ENCODE measurements around the gene ARHGEF37. TPM values are rescaled to one million over a fixed set of nuclear protein-coding genes. Genes with fewer than 3 reads are reported as not detected.

Gene ARHGEF37
- total and polyA plus RNA-seq, 2 donors (not counting 1 experiment from before 2014, with no cell fraction given), result 0.31 to 5.3 TPM

DNA sequence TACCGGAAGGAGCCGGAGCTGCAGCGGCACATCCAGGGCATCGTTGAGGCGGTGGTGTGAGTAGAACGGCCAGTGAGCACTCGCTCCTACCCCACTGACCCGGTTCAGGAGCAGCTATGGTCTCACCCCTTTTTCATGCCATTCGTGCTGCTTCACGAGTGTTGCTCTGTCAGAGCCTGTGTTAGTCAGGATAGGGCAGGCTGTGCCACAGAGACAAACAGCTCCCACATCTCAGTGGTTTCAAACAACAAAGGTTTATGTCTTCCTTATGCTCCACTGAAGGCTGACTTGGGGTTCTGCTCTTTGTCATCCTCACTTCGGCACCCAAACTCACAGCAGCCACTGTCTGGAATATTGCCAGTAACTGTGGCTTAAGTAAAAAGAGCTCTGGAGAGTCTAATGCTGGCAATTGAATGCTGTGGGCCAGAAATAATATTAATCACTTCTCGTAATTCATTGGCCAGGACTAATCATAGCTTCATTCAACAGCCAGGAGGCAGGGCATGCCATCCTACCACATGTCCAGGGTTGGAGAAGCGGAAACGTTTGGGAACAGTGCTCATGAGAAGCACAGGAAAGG is 28.4 kb downstream of the ARHGEF37 start:
- H3K4me2 ChIP-seq (ENCODE audit: extremely low read depth, insufficient read depth, low read length), result no peak overlapping the region
- DNase-seq (ENCODE audit: low read depth in 2 of 2), result no peak
- no peaks in the 10 kb centered on the region for H3K9me3 ChIP-seq (ENCODE audit: control insufficient read depth, insufficient read depth, low read depth, low read length)
- H3K79me2 ChIP-seq (ENCODE audit: control insufficient read depth, insufficient read depth, low read length), result no peaks in the 10 kb centered on the region
- no peak overlapping the region for H3K9ac ChIP-seq (ENCODE audit: insufficient read depth, low read length)
- H2AFZ ChIP-seq (ENCODE audit: low read length), result no peak overlapping the region
- H3K36me3 ChIP-seq (ENCODE audit: control insufficient read depth, insufficient read depth, low read length), result no peaks in the 10 kb centered on the region
- peaks cover 12% of the 10 kb centered on the region for H3K4me1 ChIP-seq (ENCODE audit: control insufficient read depth, extremely low read depth, insufficient read depth, low read length)
- no peak overlapping the region for H3K4me3 ChIP-seq (replicated peaks in 1 of 4; ENCODE audit: control extremely low read depth in 1 of 4, insufficient read depth in 1 of 4, low read depth in 3 of 4, low read length in 4 of 4)
- H3K27ac ChIP-seq (ENCODE audit: insufficient read depth, low read length), result no peak overlapping the region
- no peak for TF ChIP-seq EZH2 (IDR thresholded peaks at IDR 0.05; ENCODE audit: low read length, missing control alignments)
- TF ChIP-seq, protein P1, sequence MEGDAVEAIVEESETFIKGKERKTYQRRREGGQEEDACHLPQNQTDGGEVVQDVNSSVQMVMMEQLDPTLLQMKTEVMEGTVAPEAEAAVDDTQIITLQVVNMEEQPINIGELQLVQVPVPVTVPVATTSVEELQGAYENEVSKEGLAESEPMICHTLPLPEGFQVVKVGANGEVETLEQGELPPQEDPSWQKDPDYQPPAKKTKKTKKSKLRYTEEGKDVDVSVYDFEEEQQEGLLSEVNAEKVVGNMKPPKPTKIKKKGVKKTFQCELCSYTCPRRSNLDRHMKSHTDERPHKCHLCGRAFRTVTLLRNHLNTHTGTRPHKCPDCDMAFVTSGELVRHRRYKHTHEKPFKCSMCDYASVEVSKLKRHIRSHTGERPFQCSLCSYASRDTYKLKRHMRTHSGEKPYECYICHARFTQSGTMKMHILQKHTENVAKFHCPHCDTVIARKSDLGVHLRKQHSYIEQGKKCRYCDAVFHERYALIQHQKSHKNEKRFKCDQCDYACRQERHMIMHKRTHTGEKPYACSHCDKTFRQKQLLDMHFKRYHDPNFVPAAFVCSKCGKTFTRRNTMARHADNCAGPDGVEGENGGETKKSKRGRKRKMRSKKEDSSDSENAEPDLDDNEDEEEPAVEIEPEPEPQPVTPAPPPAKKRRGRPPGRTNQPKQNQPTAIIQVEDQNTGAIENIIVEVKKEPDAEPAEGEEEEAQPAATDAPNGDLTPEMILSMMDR (conservative IDR thresholded peaks at IDR 0.05 in 1 of 2, IDR thresholded peaks at IDR 0.05 in 1 of 2; ENCODE audit: low read depth in 1 of 2, low read length in 2 of 2), result no peak
- no peaks in the 10 kb centered on the region for H4K20me1 ChIP-seq (ENCODE audit: control insufficient read depth, extremely low read depth, insufficient read depth, low read length)
- no peaks in the 10 kb centered on the region for H3K27me3 ChIP-seq (ENCODE audit: control insufficient read depth, insufficient read depth, low read length)

DNA sequence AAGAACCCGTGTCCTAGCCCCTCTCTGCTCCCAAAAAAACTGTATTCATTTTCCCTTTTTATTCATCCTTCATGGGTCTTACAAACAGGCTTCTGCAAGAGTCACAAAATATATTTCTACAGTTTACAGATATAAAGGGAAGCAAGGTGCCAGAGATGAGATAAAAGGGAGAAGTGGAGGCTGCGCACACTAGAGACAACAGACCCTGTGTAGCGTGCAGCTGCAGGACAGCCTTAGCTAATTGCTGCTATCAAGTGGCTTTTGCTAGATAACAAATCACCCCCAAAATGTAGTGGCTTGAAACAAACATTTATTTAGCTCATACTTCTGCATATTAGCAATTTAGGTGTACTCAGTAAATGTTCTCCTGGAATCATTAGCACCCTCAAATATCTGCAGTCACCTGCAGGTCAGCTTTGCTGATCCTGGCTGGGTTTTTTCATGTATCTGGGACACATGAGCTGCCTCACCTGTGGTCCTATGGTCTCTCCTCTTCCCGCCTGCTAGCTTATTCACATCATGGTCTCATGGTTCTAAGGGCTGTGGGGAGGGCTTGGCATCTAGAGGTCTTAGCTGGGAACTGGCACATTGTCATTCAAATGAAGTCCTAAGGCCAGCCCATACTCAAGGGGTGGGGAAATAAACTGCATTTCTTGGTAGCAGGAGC is 29.4 kb downstream of the ARHGEF37 start:
- Histone ChIP-seq H3K27ac (ENCODE audit: insufficient read depth, low read length) (peak overlapping the region; percentile 47), H4K20me1 (ENCODE audit: control insufficient read depth, extremely low read depth, insufficient read depth, low read length) (no peaks in the 10 kb centered on the region), H3K27me3 (ENCODE audit: control insufficient read depth, insufficient read depth, low read length) (no peaks in the 10 kb centered on the region), H3K4me1 (ENCODE audit: control insufficient read depth, extremely low read depth, insufficient read depth, low read length) (peaks cover 10% of the 10 kb centered on the region), H3K4me2 (ENCODE audit: extremely low read depth, insufficient read depth, low read length) (peak overlapping the region; percentile 32), H3K9ac (ENCODE audit: insufficient read depth, low read length) (no peak overlapping the region), H3K36me3 (ENCODE audit: control insufficient read depth, insufficient read depth, low read length) (no peaks in the 10 kb centered on the region), H2AFZ (ENCODE audit: low read length) (no peak overlapping the region), H3K4me3 (replicated peaks in 1 of 4; ENCODE audit: control extremely low read depth in 1 of 4, insufficient read depth in 1 of 4, low read depth in 3 of 4, low read length in 4 of 4) (no peak overlapping the region), H3K79me2 (ENCODE audit: control insufficient read depth, insufficient read depth, low read length) (no peaks in the 10 kb centered on the region), H3K9me3 (ENCODE audit: control insufficient read depth, insufficient read depth, low read depth, low read length) (no peaks in the 10 kb centered on the region)
- no peak for DNase-seq (ENCODE audit: low read depth in 2 of 2)
- TF ChIP-seq, protein P1 (conservative IDR thresholded peaks at IDR 0.05 in 1 of 2, IDR thresholded peaks at IDR 0.05 in 1 of 2; ENCODE audit: low read depth in 1 of 2, low read length in 2 of 2), result no peak
- TF ChIP-seq EZH2 (IDR thresholded peaks at IDR 0.05; ENCODE audit: low read length, missing control alignments), result no peak

DNA sequence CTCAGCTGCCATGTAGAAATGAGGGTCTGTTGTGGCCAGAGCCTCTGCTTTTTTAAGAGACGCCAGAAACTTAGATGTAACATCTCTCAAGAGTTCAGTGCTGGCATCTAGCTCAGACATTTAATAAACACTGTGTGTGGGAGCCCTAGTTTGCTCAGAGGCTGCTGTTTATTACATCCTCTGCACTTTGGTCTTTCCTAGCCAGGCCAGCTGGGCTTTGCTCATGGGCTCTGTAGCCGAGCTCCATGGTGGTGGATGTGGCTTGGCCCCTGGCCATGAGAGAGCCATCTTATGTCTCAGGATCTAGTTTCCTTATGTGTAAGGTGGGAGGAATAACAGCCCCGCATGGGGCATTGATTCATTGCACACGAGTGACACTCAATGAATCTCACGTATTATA is 30.0 kb downstream of the ARHGEF37 start:
- Histone ChIP-seq H3K27ac (ENCODE audit: insufficient read depth, low read length) (peak overlapping the region; percentile 47), H3K9me3 (ENCODE audit: control insufficient read depth, insufficient read depth, low read depth, low read length) (no peaks in the 10 kb centered on the region), H2AFZ (ENCODE audit: low read length) (peak overlapping the region; percentile 65), H3K27me3 (ENCODE audit: control insufficient read depth, insufficient read depth, low read length) (no peaks in the 10 kb centered on the region), H3K79me2 (ENCODE audit: control insufficient read depth, insufficient read depth, low read length) (no peaks in the 10 kb centered on the region), H3K4me2 (ENCODE audit: extremely low read depth, insufficient read depth, low read length) (peak overlapping the region; percentile 32), H3K4me1 (ENCODE audit: control insufficient read depth, extremely low read depth, insufficient read depth, low read length) (peaks cover 8% of the 10 kb centered on the region), H3K9ac (ENCODE audit: insufficient read depth, low read length) (no peak overlapping the region), H4K20me1 (ENCODE audit: control insufficient read depth, extremely low read depth, insufficient read depth, low read length) (no peaks in the 10 kb centered on the region), H3K36me3 (ENCODE audit: control insufficient read depth, insufficient read depth, low read length) (no peaks in the 10 kb centered on the region), H3K4me3 (replicated peaks in 1 of 4; ENCODE audit: control extremely low read depth in 1 of 4, insufficient read depth in 1 of 4, low read depth in 3 of 4, low read length in 4 of 4) (no peak overlapping the region)
- DNase-seq (ENCODE audit: low read depth in 2 of 2), result peak; percentile 80 to 89
- TF ChIP-seq, protein P1 (conservative IDR thresholded peaks at IDR 0.05 in 1 of 2, IDR thresholded peaks at IDR 0.05 in 1 of 2; ENCODE audit: low read depth in 1 of 2, low read length in 2 of 2), result no peak

All from fibroblast of lung (primary cell).